ENCODE data around the gene PPP1R27.
A peak's percentile ranks its signal among the peaks of the same experiment; 100 is the strongest.

Gene PPP1R27

GRCh38 chr17:81821147-81821546 lies 13.7 kb downstream of the PPP1R27 start:
- peak; percentile 45 for DNase-seq (ENCODE audit: low read depth)

- no peak for DNase-seq (ENCODE audit: low read depth)
Measured at GRCh38 chr17:81819708-81820107, 15.1 kb downstream of the PPP1R27 start.

GRCh38 chr17:81817758-81818147 lies 17.1 kb downstream of the PPP1R27 start:
- no peak for DNase-seq (ENCODE audit: low read depth)

GRCh38 chr17:81815646-81815986 lies 19.2 kb downstream of the PPP1R27 start:
- no peak for DNase-seq (ENCODE audit: low read depth)

GRCh38 chr17:81814748-81815645 lies 19.9 kb downstream of the PPP1R27 start:
- DNase-seq (ENCODE audit: low read depth), result no peak

GRCh38 chr17:81813861-81814683 lies 20.8 kb downstream of the PPP1R27 start:
- DNase-seq (ENCODE audit: low read depth), result no peak

GRCh38 chr17:81813371-81813684 lies 21.5 kb downstream of the PPP1R27 start:
- DNase-seq (ENCODE audit: low read depth), result no peak

- DNase-seq (ENCODE audit: low read depth), result no peak
Measured at GRCh38 chr17:81812571-81813370, 22.1 kb downstream of the PPP1R27 start.

GRCh38 chr17:81811705-81812570 lies 22.9 kb downstream of the PPP1R27 start:
- no peak for DNase-seq (ENCODE audit: low read depth)

- no peak for DNase-seq (ENCODE audit: low read depth)
Measured at GRCh38 chr17:81810892-81811704, 23.8 kb downstream of the PPP1R27 start.

- DNase-seq (ENCODE audit: low read depth), result no peak
Measured at GRCh38 chr17:81810476-81810875, 24.4 kb downstream of the PPP1R27 start.

- no peak for DNase-seq (ENCODE audit: low read depth)
Measured at GRCh38 chr17:81809556-81809998, 25.3 kb downstream of the PPP1R27 start.

- DNase-seq (ENCODE audit: low read depth), result no peak
Measured at GRCh38 chr17:81808778-81809555, 25.9 kb downstream of the PPP1R27 start.

- no peak for DNase-seq (ENCODE audit: low read depth)
Measured at GRCh38 chr17:81807839-81808238, 27.0 kb downstream of the PPP1R27 start.

- DNase-seq (ENCODE audit: low read depth), result no peak
Measured at GRCh38 chr17:81807210-81807719, 27.6 kb downstream of the PPP1R27 start.

GRCh38 chr17:81806461-81807209 lies 28.2 kb downstream of the PPP1R27 start:
- DNase-seq (ENCODE audit: low read depth), result no peak

- DNase-seq (ENCODE audit: low read depth), result no peak
Measured at GRCh38 chr17:81805707-81806460, 29.0 kb downstream of the PPP1R27 start.
